Measurements from ENCODE around the gene INAFM2. TPM values are rescaled to one million over a fixed set of nuclear protein-coding genes. Genes with fewer than 3 reads are reported as not detected.

The INAFM2 gene
- total and polyA plus RNA-seq, 9 of the 15 experiments (the other 6 are each of a cell fraction or from before 2014, with no cell fraction given) = 11.8 to 43.1 (median 27.2) TPM

GRCh38 chr15:40293006-40293405 is 30.5 kb upstream of the INAFM2 start:
- H3K79me2 ChIP-seq (ENCODE audit: control insufficient read depth, insufficient read depth, low read length) = no peaks in the 10 kb centered on the region
- H3K9me3 ChIP-seq (replicated peaks; ENCODE audit: control insufficient read depth, insufficient read depth, low read depth, low read length) = no peaks in the 10 kb centered on the region
- peaks cover 3 to 41% of the 10 kb centered on the region in 2 experiments; a peak in 4 of 5 replicates for H3K27me3 ChIP-seq (ENCODE audit: control insufficient read depth in 2 of 2, insufficient read depth in 2 of 2, low read length in 2 of 2)
- no peak overlapping the region for H3K4me3 ChIP-seq
- no peaks in the 10 kb centered on the region for H3K9me1 ChIP-seq (ENCODE audit: control insufficient read depth, insufficient read depth, low read length)
- intact Hi-C loops (cut with micrococcal nuclease) = no loop called here
- FAIRE-seq = no peak
- in situ Hi-C loops (cut with MboI) = no loop called here
- POLR2A ChIA-PET = interaction anchor here (0.6 to 0.7 kb wide), 2 partner anchors 16 to 86 kb away, joined by 3 to 4 read pairs; no protein-coding TSS in a partner anchor
- no peak for DNase-seq (ENCODE audit: extremely low read depth in 1 of 4, low spot score in 3 of 4)
- H3K4me1 ChIP-seq (replicated peaks in 1 of 2; ENCODE audit: control insufficient read depth in 2 of 2, insufficient read depth in 2 of 2, low read length in 2 of 2) = peaks cover 0 to 33% of the 10 kb centered on the region in 2 experiments; a peak in 3 of 5 replicates
- no TSS peak for BruUV-seq (replicated peaks)
- no peak overlapping the region for H3K4me2 ChIP-seq (ENCODE audit: insufficient read depth, low read length)
- TF ChIP-seq ZNF324 (CRISPR knock-in tag; IDR thresholded peaks at IDR 0.05) = no peak
- TF ChIP-seq SLC30A9 (CRISPR knock-in tag; IDR thresholded peaks at IDR 0.05) = no peak
- TF ChIP-seq ZFP91 (CRISPR knock-in tag; IDR thresholded peaks at IDR 0.05) = no peak
- TF ChIP-seq, protein P1, sequence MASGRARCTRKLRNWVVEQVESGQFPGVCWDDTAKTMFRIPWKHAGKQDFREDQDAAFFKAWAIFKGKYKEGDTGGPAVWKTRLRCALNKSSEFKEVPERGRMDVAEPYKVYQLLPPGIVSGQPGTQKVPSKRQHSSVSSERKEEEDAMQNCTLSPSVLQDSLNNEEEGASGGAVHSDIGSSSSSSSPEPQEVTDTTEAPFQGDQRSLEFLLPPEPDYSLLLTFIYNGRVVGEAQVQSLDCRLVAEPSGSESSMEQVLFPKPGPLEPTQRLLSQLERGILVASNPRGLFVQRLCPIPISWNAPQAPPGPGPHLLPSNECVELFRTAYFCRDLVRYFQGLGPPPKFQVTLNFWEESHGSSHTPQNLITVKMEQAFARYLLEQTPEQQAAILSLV (tag; IDR thresholded peaks at IDR 0.05) = no peak
- no peak for TF ChIP-seq BCOR (IDR thresholded peaks at IDR 0.05)
- H2AFZ ChIP-seq (ENCODE audit: low read depth, low read length) = no peak overlapping the region
- CTCF ChIA-PET (ENCODE audit: low intra/inter-chr PET ratio) = no interaction called here
- H3K36me3 ChIP-seq (ENCODE audit: control insufficient read depth, insufficient read depth, low read length) = no peaks in the 10 kb centered on the region
- ATAC-seq = no peak
- 0 out of 2 replicates have a peak, but pooled peaks cover 2% of the 10 kb centered on the region for H4K20me1 ChIP-seq (replicated peaks; ENCODE audit: control insufficient read depth, insufficient read depth, low read length)
- H3K27ac ChIP-seq (ENCODE audit: extremely low read depth, low read depth, low read length) = no peak overlapping the region
- H3K9ac ChIP-seq (ENCODE audit: insufficient read depth in 1 of 2, low read depth in 2 of 2, low read length in 2 of 2) = no peak overlapping the region

Data from K562 (cell line).